ENCODE measurements around the gene FAM83G. TPM values are rescaled to one million over a fixed set of nuclear protein-coding genes. Genes with fewer than 3 reads are reported as not detected.

FAM83G gene
- total RNA-seq, 4 donors from 2014 or later = 44.3 to 157 (median 71.3) TPM

DNA sequence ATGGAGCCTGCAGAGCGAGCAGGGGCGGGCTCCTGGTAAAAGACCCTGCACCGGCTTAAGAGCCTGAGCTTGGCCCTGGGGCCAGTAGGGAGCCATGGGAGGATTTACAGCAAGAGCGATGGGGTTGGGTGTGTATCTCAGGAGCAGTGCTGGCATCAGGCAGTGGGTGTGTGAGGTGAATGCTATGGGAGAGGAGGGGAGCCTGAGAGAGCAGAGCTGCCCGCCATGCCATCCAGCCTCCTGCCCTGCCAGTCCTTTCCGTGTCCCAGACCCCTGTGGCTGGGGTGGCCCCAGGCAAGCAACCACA, 23.3 kb downstream of the FAM83G start:
- 60 to 69% methylated on average over 6 of the region's 6 CpGs for WGBS, 2 donors
- Histone ChIP-seq H3K27me3 (no peaks in the 10 kb centered on the region), H3K36me3 (peaks cover 10 to 73% (median 16%) of the 10 kb centered on the region in 3 donors), H3K9me3 (no peaks in the 10 kb centered on the region), H3K4me1 (peaks cover 35 to 80% (median 51%) of the 10 kb centered on the region in 3 donors), H3K4me3 (no peak overlapping the region), H3K27ac (peak overlapping the region; percentile 71 to 85 (median 80))
- intact Hi-C loops (cut with DNase I) = no loop called here
- DNase-seq = no peak
- TF ChIP-seq, protein P1, sequence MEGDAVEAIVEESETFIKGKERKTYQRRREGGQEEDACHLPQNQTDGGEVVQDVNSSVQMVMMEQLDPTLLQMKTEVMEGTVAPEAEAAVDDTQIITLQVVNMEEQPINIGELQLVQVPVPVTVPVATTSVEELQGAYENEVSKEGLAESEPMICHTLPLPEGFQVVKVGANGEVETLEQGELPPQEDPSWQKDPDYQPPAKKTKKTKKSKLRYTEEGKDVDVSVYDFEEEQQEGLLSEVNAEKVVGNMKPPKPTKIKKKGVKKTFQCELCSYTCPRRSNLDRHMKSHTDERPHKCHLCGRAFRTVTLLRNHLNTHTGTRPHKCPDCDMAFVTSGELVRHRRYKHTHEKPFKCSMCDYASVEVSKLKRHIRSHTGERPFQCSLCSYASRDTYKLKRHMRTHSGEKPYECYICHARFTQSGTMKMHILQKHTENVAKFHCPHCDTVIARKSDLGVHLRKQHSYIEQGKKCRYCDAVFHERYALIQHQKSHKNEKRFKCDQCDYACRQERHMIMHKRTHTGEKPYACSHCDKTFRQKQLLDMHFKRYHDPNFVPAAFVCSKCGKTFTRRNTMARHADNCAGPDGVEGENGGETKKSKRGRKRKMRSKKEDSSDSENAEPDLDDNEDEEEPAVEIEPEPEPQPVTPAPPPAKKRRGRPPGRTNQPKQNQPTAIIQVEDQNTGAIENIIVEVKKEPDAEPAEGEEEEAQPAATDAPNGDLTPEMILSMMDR (IDR thresholded peaks at IDR 0.05) = no peak
- TF ChIP-seq POLR2A (IDR thresholded peaks at IDR 0.05) = no peak

DNA sequence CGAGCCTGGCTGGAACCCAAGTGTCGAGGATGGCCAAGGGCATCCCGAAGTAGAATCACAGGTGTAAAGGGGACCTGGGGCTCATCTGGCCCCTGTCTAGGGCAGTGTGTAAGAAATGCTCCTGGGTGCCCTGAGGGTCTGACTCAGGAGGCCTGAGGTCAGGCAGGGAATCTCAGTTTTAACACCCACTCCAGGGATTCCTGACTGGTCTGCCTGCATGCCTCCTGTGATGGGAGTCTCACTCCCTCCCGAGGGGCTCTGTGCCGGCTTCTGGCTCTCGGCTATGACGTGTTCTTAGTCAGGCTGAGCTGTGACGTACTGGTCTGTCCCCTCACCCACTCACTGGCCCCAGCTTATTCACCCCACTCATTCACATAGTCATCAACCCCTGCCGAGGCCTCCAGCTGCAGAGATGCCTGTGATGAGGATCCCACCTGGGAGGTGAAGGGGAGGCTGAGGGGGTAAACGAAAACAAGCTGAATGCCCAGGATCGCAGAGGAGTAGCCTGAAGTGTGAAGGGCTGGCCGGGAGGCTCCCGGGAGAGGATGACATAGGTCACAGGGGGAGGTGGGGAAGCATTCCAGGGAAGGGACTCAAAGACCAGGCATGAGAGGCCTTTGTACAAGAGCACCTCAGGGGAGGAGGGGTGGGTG, 23.8 kb downstream of the FAM83G start:
- intact Hi-C loops (cut with DNase I) = no loop called here
- no peak for DNase-seq
- Histone ChIP-seq H3K4me1 (peaks cover 34 to 75% (median 47%) of the 10 kb centered on the region in 3 donors), H3K36me3 (peaks cover 11 to 70% (median 16%) of the 10 kb centered on the region in 3 donors), H3K27me3 (no peaks in the 10 kb centered on the region), H3K27ac (peak overlapping the region in 3 of 4 donors; percentile 71 to 85 (median 84)), H3K4me3 (no peak overlapping the region), H3K9me3 (no peaks in the 10 kb centered on the region)
- 67 to 85% methylated on average over 8 to 11 of the region's 13 CpGs for WGBS, 2 donors
- no peak for TF ChIP-seq POLR2A (IDR thresholded peaks at IDR 0.05)
- TF ChIP-seq, protein P1 (IDR thresholded peaks at IDR 0.05) = no peak

DNA sequence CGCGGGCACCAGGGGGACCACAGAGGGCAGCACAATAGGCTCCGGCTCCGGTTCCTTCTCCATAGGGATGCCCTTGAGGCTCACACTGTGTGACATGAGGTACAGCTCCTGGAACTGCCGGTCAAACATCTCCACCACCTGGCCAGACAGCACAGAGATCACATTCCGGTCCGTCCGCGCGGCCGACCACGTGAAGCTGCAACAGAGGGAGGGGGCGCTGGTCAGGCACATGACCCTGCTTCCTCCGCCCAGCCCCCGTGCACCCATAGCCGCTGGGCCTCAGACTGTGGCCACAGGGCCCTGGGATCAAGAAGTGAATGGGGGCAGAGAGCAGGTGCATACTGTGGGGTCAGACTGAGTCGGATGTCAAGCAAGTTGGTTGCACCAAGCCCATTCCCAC, 25.9 kb downstream of the FAM83G start:
- Histone ChIP-seq H3K4me3 (no peak overlapping the region), H3K27ac (peak overlapping the region in 2 of 4 donors; percentile 10 to 84), H3K4me1 (peaks cover 20 to 69% (median 31%) of the 10 kb centered on the region in 3 donors), H3K9me3 (no peaks in the 10 kb centered on the region), H3K27me3 (no peaks in the 10 kb centered on the region), H3K36me3 (peaks cover 11 to 80% (median 12%) of the 10 kb centered on the region in 3 donors)
- no peak for DNase-seq
- WGBS, 2 donors = 50 to 60% methylated on average over 1 to 4 of the region's 17 CpGs
- intact Hi-C loops (cut with DNase I) = no loop called here
- no peak for TF ChIP-seq POLR2A (IDR thresholded peaks at IDR 0.05)
- TF ChIP-seq, protein P1 (IDR thresholded peaks at IDR 0.05) = no peak

DNA sequence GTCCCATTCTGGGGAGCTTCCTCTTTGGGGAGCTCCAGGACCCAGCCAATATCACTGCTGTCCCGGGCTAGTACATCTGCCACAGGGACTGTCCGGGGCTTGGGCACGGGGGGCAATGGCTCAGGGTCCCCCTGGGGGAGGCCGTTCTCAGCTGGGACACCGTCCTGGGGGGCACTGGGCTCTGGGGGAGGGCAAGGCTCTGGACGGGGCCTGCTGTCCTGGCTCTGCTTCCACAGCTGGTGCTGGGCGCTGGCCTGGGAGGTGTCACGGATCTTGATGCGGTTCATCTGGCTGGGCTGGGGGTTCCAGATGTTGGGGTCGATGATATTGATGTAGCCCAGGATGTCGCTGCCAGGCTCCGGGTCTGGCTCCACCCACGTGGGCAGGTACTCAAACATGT, 26.5 kb downstream of the FAM83G start:
- 80% methylated on average over 1 of the region's 13 CpGs; no CpG with 5 or more reads in 1 of the 2 donors for WGBS, 2 donors
- intact Hi-C loops (cut with DNase I) = no loop called here
- no peak for DNase-seq
- no peaks in the 10 kb centered on the region for H3K9me3 ChIP-seq
- no peaks in the 10 kb centered on the region for H3K27me3 ChIP-seq
- H3K27ac ChIP-seq = peak overlapping the region in 2 of 4 donors; percentile 21 to 84
- H3K4me3 ChIP-seq = no peak overlapping the region
- TF ChIP-seq, protein P1 (IDR thresholded peaks at IDR 0.05) = no peak
- no peak for TF ChIP-seq POLR2A (IDR thresholded peaks at IDR 0.05)
- H3K36me3 ChIP-seq = peaks cover 11 to 81% (median 12%) of the 10 kb centered on the region in 3 donors
- H3K4me1 ChIP-seq = peaks cover 19 to 63% (median 25%) of the 10 kb centered on the region in 3 donors

DNA sequence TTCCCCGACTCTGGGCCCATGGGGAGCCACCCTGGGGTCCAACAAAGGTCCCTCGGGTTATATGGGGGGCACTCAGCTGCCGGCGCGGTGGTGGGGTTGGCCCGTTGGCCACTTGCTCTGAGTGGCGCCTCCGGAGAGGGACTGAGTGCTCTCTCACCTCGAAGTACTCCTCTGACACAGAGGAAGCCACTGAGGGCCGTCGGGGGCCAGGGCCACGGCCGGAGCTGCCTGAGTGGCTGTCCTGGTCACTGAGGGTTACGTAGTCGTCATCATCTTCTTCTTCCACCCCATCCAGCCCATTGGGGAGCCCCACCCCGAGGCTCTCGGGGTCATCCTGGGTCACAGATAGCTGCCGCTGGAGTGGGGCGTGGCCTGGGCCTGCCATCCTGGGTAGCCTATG, 26.9 kb downstream of the FAM83G start:
- WGBS, 2 donors = 85 to 100% methylated on average over 1 to 4 of the region's 19 CpGs
- H3K36me3 ChIP-seq = peaks cover 12 to 85% (median 15%) of the 10 kb centered on the region in 3 donors
- H3K4me3 ChIP-seq = no peak overlapping the region
- peaks cover 15 to 59% (median 21%) of the 10 kb centered on the region in 3 donors for H3K4me1 ChIP-seq
- intact Hi-C loops (cut with DNase I) = no loop called here
- no peak for TF ChIP-seq POLR2A (IDR thresholded peaks at IDR 0.05)
- TF ChIP-seq, protein P1 (IDR thresholded peaks at IDR 0.05) = no peak
- no peaks in the 10 kb centered on the region for H3K9me3 ChIP-seq
- peak overlapping the region in 2 of 4 donors; percentile 21 to 84 for H3K27ac ChIP-seq
- no peaks in the 10 kb centered on the region for H3K27me3 ChIP-seq
- no peak for DNase-seq
